22Rv1 (cell line): Measurements from ENCODE around the gene BCAS1.

Source experiments
- H3K27ac ChIP-seq: fragments of 450-650 bp; 2 replicates; pipeline ENCODE4 v1.5.1; 2017
- ZFX ChIP-seq: fragments of 450-650 bp; IDR thresholded peaks from 2 replicates; pipeline ENCODE4 v1.6.1; 2017; ENCODE audit warnings: antibody characterized with exemption, borderline replicate concordance
- TF ChIP-seq, protein P1 (sequence below): fragments of 450-650 bp; IDR thresholded peaks from 2 replicates; pipeline ENCODE4 v1.5.1; 2017; ENCODE audit warnings: mild to moderate bottlenecking

Gene BCAS1

GRCh38 chr20:54112221-54112884, 42.0 kb upstream of the BCAS1 start:
- no peak overlapping the region for H3K27ac ChIP-seq
- TF ChIP-seq, protein P1, sequence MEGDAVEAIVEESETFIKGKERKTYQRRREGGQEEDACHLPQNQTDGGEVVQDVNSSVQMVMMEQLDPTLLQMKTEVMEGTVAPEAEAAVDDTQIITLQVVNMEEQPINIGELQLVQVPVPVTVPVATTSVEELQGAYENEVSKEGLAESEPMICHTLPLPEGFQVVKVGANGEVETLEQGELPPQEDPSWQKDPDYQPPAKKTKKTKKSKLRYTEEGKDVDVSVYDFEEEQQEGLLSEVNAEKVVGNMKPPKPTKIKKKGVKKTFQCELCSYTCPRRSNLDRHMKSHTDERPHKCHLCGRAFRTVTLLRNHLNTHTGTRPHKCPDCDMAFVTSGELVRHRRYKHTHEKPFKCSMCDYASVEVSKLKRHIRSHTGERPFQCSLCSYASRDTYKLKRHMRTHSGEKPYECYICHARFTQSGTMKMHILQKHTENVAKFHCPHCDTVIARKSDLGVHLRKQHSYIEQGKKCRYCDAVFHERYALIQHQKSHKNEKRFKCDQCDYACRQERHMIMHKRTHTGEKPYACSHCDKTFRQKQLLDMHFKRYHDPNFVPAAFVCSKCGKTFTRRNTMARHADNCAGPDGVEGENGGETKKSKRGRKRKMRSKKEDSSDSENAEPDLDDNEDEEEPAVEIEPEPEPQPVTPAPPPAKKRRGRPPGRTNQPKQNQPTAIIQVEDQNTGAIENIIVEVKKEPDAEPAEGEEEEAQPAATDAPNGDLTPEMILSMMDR, result no peak
- no peak for TF ChIP-seq ZFX

DNA sequence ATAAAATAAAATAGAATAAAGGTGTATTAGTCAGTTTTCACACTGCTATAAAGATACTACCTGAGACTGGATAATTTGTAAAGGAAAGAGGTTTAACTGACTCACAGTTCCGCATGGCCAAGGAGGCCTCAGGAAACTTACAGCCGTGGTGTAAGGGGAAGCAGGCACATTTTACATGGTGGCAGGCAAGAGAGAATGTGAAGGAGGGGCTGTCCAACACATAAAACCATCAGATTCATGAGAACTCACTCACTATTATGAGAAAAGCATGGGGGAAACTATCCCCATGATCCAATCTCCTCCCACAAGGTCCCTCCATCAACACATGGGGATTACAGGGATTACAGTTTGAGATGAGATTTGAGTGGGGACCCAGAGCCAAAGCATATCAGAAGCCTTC, 41.1 kb upstream of the BCAS1 start:
- no peak for TF ChIP-seq ZFX
- TF ChIP-seq, protein P1, result no peak
- H3K27ac ChIP-seq, result no peak overlapping the region

DNA sequence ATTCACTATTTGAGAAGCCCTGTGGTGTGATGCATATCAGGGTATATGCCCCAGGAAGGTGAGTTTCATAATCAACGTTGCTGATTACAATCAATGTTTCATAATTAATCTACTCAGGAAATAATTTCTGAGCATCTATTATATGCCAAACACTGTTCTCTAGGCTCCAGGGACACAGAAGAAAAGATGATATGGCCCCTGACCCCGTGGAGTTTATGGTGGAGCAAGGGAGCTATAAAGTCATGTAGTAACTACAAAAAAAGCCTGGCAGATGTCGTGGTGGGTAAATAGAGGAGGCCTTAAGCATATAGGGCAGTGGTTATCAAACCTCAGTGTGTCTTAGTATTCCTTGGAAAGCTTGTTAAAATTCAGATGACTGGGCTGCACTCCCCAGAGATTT, 40.1 kb upstream of the BCAS1 start:
- TF ChIP-seq, protein P1, result no peak
- TF ChIP-seq ZFX, result no peak

DNA sequence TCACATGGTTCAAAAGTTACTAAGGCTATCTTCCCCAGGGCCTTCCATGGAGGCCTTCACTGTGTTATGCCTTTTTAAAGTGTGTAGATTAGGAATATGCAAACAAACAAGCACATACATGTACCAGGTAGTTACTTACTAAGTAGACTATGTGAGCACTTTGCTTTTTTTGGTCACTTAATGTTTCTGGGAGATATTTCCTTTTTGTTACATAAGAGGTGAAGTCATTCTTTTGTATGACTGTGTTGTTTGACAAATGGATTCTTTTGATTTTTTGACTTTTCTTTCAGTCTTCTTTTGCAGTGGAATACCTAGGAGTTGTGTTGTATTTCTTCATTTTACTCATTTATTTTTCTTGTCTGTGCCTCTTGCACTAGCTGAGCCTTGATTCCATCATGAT, 39.6 kb upstream of the BCAS1 start:
- no peak overlapping the region for H3K27ac ChIP-seq
- no peak for TF ChIP-seq ZFX
- TF ChIP-seq, protein P1, result no peak

More for the DNA sequence above, 40.1 kb upstream of the BCAS1 start:
- H3K27ac ChIP-seq, result no peak overlapping the region

DNA sequence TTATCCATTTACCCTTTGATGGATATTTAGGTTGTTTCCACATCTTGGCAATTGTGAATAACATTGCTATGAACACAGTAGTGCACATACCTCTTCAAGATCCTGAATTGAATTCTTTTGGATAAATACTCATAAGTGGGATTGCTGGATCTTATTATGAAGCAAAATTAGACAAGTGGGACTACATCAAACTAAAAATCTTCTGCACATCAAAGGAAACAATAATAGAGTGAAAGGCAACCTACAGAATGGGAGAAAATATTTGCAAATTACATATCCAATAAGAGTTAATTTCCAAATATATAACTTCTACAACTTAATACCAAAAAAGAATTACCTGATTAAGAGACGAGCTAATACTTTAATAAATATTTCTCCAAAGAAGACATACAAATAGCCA, 38.4 kb upstream of the BCAS1 start:
- no peak for TF ChIP-seq ZFX
- TF ChIP-seq, protein P1, result no peak
- no peak overlapping the region for H3K27ac ChIP-seq

GRCh38 chr20:54108326-54108642, 37.9 kb upstream of the BCAS1 start:
- H3K27ac ChIP-seq, result no peak overlapping the region

More at GRCh38 chr20:54108326-54108642, 37.9 kb upstream of the BCAS1 start:
- no peak for TF ChIP-seq ZFX
- TF ChIP-seq, protein P1, result no peak
